ENCODE data around the gene SMPD3.

- TF ChIP-seq CTCF (IDR thresholded peaks at IDR 0.05): no peak
- TF ChIP-seq POLR2A (IDR thresholded peaks at IDR 0.05): no peak
- no peak for TF ChIP-seq POLR2AphosphoS5 (IDR thresholded peaks at IDR 0.05)
Observed at GRCh38 chr16:68429076-68429854, 19.0 kb downstream of the SMPD3 start.

All from sigmoid colon (tissue), 4 donors.